ENCODE results near the gene CDH15. TPM values are rescaled to one million over a fixed set of nuclear protein-coding genes. Genes with fewer than 3 reads are reported as not detected.

CDH15 gene
- total and polyA plus RNA-seq, 9 of the 15 experiments (the other 6 are each of a cell fraction or from before 2014, with no cell fraction given): 0.07 to 0.18 TPM; not detected in 7

GRCh38 chr16:89130448-89130847, 41.1 kb upstream of the CDH15 start (continued):
- TF ChIP-seq CHD7 (IDR thresholded peaks at IDR 0.05; ENCODE audit: low read depth, low read length): no peak
- no peak for TF ChIP-seq FOXA1 (IDR thresholded peaks at IDR 0.05; ENCODE audit: borderline replicate concordance)
- TF ChIP-seq E2F3 (CRISPR knock-in tag; IDR thresholded peaks at IDR 0.05): no peak
- TF ChIP-seq ZNF780A (CRISPR knock-in tag; IDR thresholded peaks at IDR 0.05): no peak
- TF ChIP-seq CBX3 (IDR thresholded peaks at IDR 0.05; ENCODE audit: borderline replicate concordance in 1 of 2, low read length in 2 of 2): 0 out of 3 replicates have a peak, but pooled peaks of 1 of the 2 experiments have one; percentile 46
- no peak for TF ChIP-seq PHF8 (IDR thresholded peaks at IDR 0.05; ENCODE audit: borderline replicate concordance, low read length)
- TF ChIP-seq NELFE (IDR thresholded peaks at IDR 0.05; ENCODE audit: insufficient read depth, insufficient read length): no peak
- TF ChIP-seq ZNF57 (CRISPR knock-in tag; IDR thresholded peaks at IDR 0.05): no peak
- no peak for TF ChIP-seq ZNF583 (CRISPR knock-in tag; IDR thresholded peaks at IDR 0.05)
- TF ChIP-seq HDAC1 (IDR thresholded peaks at IDR 0.05): no peak

Measured in K562 (cell line).